ENCODE results near the gene ZSCAN26. TPM values are rescaled to one million over a fixed set of nuclear protein-coding genes. Genes with fewer than 3 reads are reported as not detected.

Gene ZSCAN26
- total RNA-seq, 1 experiment from 2014 or later: 9.0 TPM

- Histone ChIP-seq H3K56ac (ENCODE audit: insufficient read length, low read depth, low read length) (no peak within 1 kb of the TSS), H3K4ac (ENCODE audit: low read depth, low read length) (no peak within 1 kb of the TSS), H3K9me3 (ENCODE audit: control insufficient read depth, low read depth, low read length) (no peaks in the 10 kb centered on the region), H2BK120ac (ENCODE audit: low read depth, low read length, poor library complexity, severe bottlenecking) (no peak within 1 kb of the TSS), H3K23ac (ENCODE audit: insufficient read length, low read depth, low read length) (no peak within 1 kb of the TSS), H3K4me2 (ENCODE audit: insufficient read depth, insufficient read length, low read length) (no peak within 1 kb of the TSS), H2BK15ac (ENCODE audit: low read depth, low read length) (no peak within 1 kb of the TSS), H2AK5ac (ENCODE audit: insufficient read length, low read length) (no peak within 1 kb of the TSS), H4K5ac (ENCODE audit: insufficient read length, low read depth, low read length) (no peak within 1 kb of the TSS), H3K4me1 (ENCODE audit: insufficient read depth, low read length) (no peaks in the 10 kb centered on the region), H3K14ac (ENCODE audit: insufficient read depth, low read length) (no peak within 1 kb of the TSS), H4K91ac (ENCODE audit: insufficient read length, low read depth, low read length) (no peak within 1 kb of the TSS), H2AFZ (ENCODE audit: low read length) (no peak within 1 kb of the TSS), H3K23me2 (ENCODE audit: insufficient read length, low read depth, low read length, poor library complexity, severe bottlenecking) (no peaks in the 10 kb centered on the region), H3K27me3 (ENCODE audit: insufficient read depth, low read length) (no peaks in the 10 kb centered on the region), H3K18ac (ENCODE audit: insufficient read length, low read depth, low read length) (no peak within 1 kb of the TSS), H2BK20ac (ENCODE audit: low read depth, low read length, poor library complexity, severe bottlenecking) (no peak within 1 kb of the TSS), H3K27ac (ENCODE audit: insufficient read length, low read depth, low read length) (no peak within 1 kb of the TSS), H2BK12ac (ENCODE audit: insufficient read length, low read depth, low read length) (no peak within 1 kb of the TSS), H4K8ac (replicated peaks; ENCODE audit: insufficient read length, low read depth, low read length) (no peak within 1 kb of the TSS), H2BK5ac (ENCODE audit: insufficient read length, low read length) (no peak within 1 kb of the TSS), H3K79me2 (ENCODE audit: insufficient read depth, low read length) (no peaks in the 10 kb centered on the region), H3T11ph (ENCODE audit: low read length) (no peak within 1 kb of the TSS), H3K79me1 (ENCODE audit: insufficient read depth, low read depth, low read length, poor library complexity, severe bottlenecking) (no peaks in the 10 kb centered on the region), H3K9ac (ENCODE audit: extremely low read depth, insufficient read length, low read length) (no peak within 1 kb of the TSS), H4K20me1 (ENCODE audit: control insufficient read depth, insufficient read depth, insufficient read length) (no peaks in the 10 kb centered on the region)
- WGBS (ENCODE audit: extremely low coverage, insufficient read length, low lambda C conversion rate): no CpG with 5 or more reads among the region's 58 CpGs
- no peaks in the 10 kb centered on the region for H3K9me3 Mint-ChIP-seq
- TF ChIP-seq CTCF (conservative IDR thresholded peaks at IDR 0.05): no peak
- H3K4me1 Mint-ChIP-seq: no peaks in the 10 kb centered on the region
- H3K27me3 Mint-ChIP-seq (ENCODE audit: low read depth): peaks cover 16% of the 10 kb centered on the region
- H3K4me3 Mint-ChIP-seq: no peak within 1 kb of the TSS; a peak in 2 of 5 replicates
- no peaks in the 10 kb centered on the region for H3K36me3 Mint-ChIP-seq (ENCODE audit: insufficient read depth in 1 of 3, low read depth in 3 of 3)
- no peak within 1 kb of the TSS; a peak in 1 of 7 replicates for H3K27ac Mint-ChIP-seq
- peak; percentile 34 for DNase-seq
Observed at GRCh38 chr6:28258877-28259777, 7.8 kb upstream of the ZSCAN26 start, which contains the start of gene NKAPL. Gene NKAPL, plus strand, starts transcription at chr6:28259297. Its CDS starts 75 bp downstream, at chr6:28259372.
